ENCODE data around the gene AWAT2. TPM values are rescaled to one million over a fixed set of nuclear protein-coding genes. Genes with fewer than 3 reads are reported as not detected.

Gene AWAT2
- total and polyA plus RNA-seq, 9 of the 15 experiments (the other 6 are each of a cell fraction or from before 2014, with no cell fraction given), result not detected

DNA sequence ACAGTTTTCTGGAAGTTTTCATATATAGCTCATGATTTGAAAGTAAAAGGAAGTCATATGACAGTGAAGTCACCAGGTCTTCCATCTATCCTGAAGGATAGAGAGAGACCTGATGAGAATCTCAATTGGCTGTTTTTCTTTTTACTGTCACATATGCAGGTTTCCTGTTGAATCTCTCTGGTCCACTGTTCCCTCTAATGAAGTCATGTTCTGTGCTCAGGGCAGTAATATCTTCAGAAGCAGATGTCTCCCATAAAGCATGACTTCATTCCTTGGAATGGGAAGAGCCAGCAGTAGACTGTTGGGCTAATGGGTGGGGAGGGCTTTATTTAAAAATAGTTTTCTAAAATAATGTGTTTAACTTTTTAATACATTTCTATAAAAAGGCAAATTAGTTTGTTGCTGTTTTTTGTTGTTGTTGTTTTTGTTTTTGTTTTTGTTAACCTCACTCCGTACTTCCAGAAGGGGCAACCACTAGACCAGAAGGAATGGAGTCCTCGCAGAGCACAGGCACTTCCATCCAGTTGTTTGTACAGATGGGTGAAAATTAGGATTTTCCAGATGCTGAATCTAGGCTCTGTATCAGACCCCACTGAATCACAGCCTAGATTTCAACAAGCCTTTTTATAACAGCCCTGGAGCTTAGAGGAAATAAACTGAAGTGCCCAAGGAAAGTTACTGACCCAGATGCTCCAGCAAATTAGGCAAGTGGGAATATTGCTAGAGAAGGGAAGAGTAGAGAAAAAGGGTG is 54.2 kb downstream of the AWAT2 start (continued):
- TF ChIP-seq, protein P1, sequence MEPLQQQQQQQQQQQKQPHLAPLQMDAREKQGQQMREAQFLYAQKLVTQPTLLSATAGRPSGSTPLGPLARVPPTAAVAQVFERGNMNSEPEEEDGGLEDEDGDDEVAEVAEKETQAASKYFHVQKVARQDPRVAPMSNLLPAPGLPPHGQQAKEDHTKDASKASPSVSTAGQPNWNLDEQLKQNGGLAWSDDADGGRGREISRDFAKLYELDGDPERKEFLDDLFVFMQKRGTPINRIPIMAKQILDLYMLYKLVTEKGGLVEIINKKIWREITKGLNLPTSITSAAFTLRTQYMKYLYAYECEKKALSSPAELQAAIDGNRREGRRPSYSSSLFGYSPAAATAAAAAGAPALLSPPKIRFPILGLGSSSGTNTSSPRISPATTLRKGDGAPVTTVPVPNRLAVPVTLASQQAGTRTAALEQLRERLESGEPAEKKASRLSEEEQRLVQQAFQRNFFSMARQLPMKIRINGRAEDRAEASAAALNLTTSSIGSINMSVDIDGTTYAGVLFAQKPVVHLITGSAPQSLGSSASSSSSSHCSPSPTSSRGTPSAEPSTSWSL (CRISPR knock-in tag; IDR thresholded peaks at IDR 0.05; ENCODE audit: borderline replicate concordance), result no peak
- TF ChIP-seq BRD4 (IDR thresholded peaks at IDR 0.05) (no peak), SIN3A (IDR thresholded peaks at IDR 0.05; ENCODE audit: borderline replicate concordance in 2 of 2, control insufficient read depth in 1 of 2, low read depth in 2 of 2, low read length in 2 of 2) (no peak), ZKSCAN1 (IDR thresholded peaks at IDR 0.05; ENCODE audit: low read depth, low read length) (no peak)

GRCh38 chrX:69993494-69993893 is 56.2 kb downstream of the AWAT2 start:
- H3K4me1 ChIP-seq (replicated peaks in 1 of 2; ENCODE audit: control insufficient read depth in 2 of 2, insufficient read depth in 2 of 2, low read length in 2 of 2), result no peaks in the 10 kb centered on the region
- CTCF ChIA-PET (ENCODE audit: low intra/inter-chr PET ratio), result no interaction called here
- H3K4me2 ChIP-seq (ENCODE audit: insufficient read depth, low read length), result no peak overlapping the region
- H4K20me1 ChIP-seq (replicated peaks; ENCODE audit: control insufficient read depth, insufficient read depth, low read length), result no peaks in the 10 kb centered on the region
- intact Hi-C loops (cut with micrococcal nuclease), result no loop called here
- POLR2A ChIA-PET, result interaction anchor here (0.5 kb wide), 1 partner anchor 46 kb away, joined by 3 read pairs; no protein-coding TSS in a partner anchor
- TF ChIP-seq BRD4 (IDR thresholded peaks at IDR 0.05) (no peak), TAF1 (IDR thresholded peaks at IDR 0.05; ENCODE audit: control insufficient read depth, extremely low read depth, insufficient read depth, low read length, severe bottlenecking) (no peak), MYC (IDR thresholded peaks at IDR 0.05; ENCODE audit: low read depth, low read length) (no peak), MYC (CRISPR knock-in tag; IDR thresholded peaks at IDR 0.05; ENCODE audit: borderline replicate concordance, low read depth) (no peak), ZNF780A (CRISPR knock-in tag; IDR thresholded peaks at IDR 0.05) (no peak)
- no TSS peak for BruUV-seq (replicated peaks)
- FAIRE-seq (no peak), DNase-seq (ENCODE audit: extremely low read depth in 1 of 4, low spot score in 3 of 4) (no peak), ATAC-seq (no peak)
- no peaks in the 10 kb centered on the region for H3K9me3 ChIP-seq (replicated peaks; ENCODE audit: control insufficient read depth, insufficient read depth, low read depth, low read length)
- no peak overlapping the region for H3K27ac ChIP-seq (ENCODE audit: extremely low read depth, low read depth, low read length)
- no peak overlapping the region for H3K4me3 ChIP-seq
- H3K9ac ChIP-seq (ENCODE audit: insufficient read depth in 1 of 2, low read depth in 2 of 2, low read length in 2 of 2), result no peak overlapping the region
- H3K36me3 ChIP-seq (ENCODE audit: control insufficient read depth, insufficient read depth, low read length), result no peaks in the 10 kb centered on the region
- H3K79me2 ChIP-seq (ENCODE audit: control insufficient read depth, insufficient read depth, low read length), result no peaks in the 10 kb centered on the region
- H3K9me1 ChIP-seq (ENCODE audit: control insufficient read depth, insufficient read depth, low read length), result no peaks in the 10 kb centered on the region
- no peaks in the 10 kb centered on the region; a peak in 1 of 5 replicates for H3K27me3 ChIP-seq (ENCODE audit: control insufficient read depth in 2 of 2, insufficient read depth in 2 of 2, low read length in 2 of 2)
- H2AFZ ChIP-seq (ENCODE audit: low read depth, low read length), result no peak overlapping the region
- in situ Hi-C loops (cut with MboI), result no loop called here
